HG02588 (cell line): ENCODE measurements around the gene ANAPC15.
A peak's percentile ranks its signal among the peaks of the same experiment; 100 is the strongest.
"Not testable (repeated sequence)": the region's sequence is repeated elsewhere in the genome, so short reads cannot be mapped to it uniquely, and the experiment has no call there.

Experiments
- ATAC-seq: cut with Tn5 transposase; IDR thresholded peaks from one replicate; pipeline ENCODE4 v1.9.1; 2021; ENCODE audit warnings: mild to moderate bottlenecking, moderate library complexity; ENCODE audit not compliant: unreplicated experiment

The ANAPC15 gene

GRCh38 chr11:72112143-72112977 is at the start of gene ANAPC15:
ANAPC15 (minus strand) TSS chr11:72112695; CDS start chr11:72111276, 1,419 bp downstream.
- ATAC-seq: peak; percentile 85

DNA sequence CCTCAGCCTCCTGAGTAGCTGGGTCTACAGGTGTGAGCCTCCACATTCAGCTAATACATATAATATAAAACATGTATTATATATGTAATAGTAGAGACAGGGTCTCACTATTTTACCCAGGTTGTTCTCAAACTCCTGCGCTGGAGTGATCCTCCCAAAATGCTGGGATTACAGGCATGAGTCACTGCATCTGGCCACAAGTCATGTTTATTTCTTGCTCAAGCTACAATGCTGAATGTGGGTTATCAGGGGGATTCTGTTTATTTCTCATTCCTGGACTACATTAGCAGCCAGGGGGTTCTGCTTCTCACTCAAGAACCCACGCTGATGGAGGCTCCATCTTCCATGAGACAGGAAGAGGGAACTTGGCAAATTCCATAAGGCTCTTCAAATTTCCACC is 47.8 kb upstream of the ANAPC15 start:
- no peak for ATAC-seq

DNA sequence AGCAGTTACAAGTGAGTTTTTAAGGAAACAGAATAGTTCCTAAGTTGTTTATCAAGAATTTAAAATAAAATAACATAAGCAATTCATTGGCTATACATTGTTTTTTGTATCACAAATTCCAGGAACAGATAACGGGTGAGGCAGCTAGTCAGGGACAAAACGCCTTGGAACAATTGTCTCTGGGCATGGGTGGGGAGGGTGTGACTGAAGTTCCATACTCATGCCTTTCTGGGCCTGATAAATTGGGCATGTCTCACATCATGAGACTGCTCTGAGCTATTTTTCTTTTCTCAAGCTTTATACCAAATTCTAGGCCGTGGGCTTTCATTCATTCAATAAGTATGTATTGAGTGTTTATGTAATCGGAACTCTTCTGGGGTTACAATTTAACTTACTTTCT is 44.6 kb upstream of the ANAPC15 start:
- no peak for ATAC-seq

GRCh38 chr11:72155751-72156150 is 43.3 kb upstream of the ANAPC15 start:
- no peak for ATAC-seq

DNA sequence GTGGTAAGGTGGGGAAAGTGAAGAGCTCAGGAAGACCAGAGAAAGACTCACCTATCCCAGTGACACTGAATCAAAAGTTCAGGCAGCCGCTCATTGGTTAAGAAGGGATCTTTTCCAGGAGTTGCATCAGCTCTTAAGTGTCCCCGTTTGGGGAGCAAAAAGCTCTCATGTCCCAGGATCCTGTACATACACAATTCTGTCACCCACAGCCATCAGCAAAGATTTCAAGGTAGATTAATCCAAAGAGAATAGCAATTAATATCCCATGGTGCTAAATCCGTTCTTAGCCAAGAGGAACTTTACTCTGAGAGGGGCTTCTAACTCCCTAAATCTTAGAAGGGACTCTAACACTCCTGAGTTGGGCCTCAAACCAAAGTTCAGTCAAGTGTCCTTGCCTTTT is 42.3 kb upstream of the ANAPC15 start:
- ATAC-seq: no peak

DNA sequence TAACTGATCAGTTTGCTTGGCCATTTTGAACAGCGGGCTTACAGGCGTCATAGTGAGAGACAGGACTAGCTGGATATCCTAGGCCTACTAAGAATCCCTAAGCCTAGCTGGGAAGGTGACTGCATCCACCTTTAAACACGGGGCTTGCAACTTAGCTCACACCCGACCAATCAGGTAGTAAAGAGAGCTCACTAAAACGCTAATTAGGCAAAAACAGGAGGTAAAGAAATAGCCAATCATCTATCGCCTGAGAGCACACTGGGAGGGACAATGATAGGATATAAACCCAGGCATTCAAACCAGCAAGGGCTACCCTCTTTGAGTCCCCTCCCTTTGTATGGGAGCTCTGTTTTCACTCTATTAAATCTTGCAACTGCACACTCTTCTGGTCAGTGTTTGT is 41.4 kb upstream of the ANAPC15 start:
- ATAC-seq: not testable (repeated sequence)

GRCh38 chr11:72150882-72151281 is 38.4 kb upstream of the ANAPC15 start:
- ATAC-seq: no peak

GRCh38 chr11:72146625-72147024 is 34.1 kb upstream of the ANAPC15 start:
- no peak for ATAC-seq

DNA sequence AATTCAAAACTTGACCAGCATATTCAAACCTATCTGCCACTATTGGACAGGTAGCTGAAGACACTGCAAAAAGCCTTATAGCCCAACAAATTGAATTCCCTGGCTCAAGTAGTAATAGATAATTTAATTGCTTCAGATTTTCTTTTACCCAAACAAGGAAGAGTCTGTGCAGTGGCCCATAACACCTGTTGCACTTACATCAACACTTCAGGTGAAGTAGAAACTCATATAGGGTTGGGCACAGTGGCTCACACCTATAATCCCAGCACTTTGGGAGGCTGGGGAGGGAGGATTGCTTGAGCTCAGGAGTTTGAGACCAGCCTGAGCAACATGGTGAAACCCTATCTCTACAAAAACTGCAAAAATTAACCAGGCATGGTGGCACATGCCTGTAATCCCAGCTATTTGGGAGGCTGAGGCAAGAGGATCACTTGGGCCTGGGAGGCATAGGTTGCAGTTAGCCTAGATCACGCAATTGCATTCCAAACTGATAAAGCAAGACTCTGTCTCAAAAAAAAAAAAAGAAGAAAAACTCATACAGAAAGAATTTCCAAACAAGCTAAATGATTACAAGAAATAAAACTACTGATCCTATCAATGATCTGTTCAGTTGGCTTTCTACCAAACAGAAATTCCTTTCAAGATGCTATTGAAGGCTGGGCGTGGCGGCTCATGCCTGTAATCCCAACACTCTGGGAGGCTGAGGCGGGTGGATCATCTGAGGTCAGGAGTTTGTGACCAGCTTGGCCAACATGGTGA is 32.5 kb upstream of the ANAPC15 start:
- ATAC-seq: no peak

DNA sequence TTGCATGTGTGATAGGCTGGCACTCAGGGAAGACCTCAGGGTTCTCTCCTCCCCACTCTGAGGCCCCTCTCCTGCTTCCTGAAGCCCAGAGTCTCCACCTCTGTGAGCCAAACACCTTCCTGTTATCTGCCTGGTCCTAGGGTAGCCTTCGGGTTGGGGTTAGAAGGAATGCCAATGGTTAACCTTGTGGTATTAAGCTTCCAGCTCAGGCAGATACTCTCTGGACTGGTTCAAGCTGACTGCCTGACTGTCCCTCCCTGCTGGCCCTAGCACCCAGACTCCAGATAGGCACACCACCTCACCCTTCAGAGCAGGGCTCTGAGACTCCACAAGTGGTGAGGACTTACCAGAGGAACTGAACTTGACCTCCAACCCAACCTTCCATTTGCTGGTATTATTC is 30.0 kb upstream of the ANAPC15 start:
- ATAC-seq: not testable (repeated sequence)

DNA sequence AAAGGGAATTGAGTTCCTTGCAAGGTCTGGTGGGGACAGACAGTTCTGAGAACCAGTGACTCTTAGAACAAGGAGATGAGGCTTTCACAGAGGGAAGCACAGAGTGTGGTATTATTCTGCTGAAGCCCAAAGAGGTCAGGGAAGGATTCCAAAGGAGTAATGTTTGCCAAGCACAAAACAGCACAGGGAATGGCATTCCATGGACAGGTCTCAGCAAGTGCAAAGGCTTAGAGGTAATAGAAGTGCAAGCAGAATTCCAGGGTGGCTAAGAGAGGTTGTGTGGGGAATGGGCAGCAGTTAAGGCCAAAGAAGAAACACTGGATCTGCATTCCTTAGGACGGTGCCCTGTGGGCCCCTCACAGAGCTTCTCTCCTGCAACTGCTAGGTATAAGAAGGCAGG is 29.6 kb upstream of the ANAPC15 start:
- ATAC-seq: not testable (repeated sequence)

DNA sequence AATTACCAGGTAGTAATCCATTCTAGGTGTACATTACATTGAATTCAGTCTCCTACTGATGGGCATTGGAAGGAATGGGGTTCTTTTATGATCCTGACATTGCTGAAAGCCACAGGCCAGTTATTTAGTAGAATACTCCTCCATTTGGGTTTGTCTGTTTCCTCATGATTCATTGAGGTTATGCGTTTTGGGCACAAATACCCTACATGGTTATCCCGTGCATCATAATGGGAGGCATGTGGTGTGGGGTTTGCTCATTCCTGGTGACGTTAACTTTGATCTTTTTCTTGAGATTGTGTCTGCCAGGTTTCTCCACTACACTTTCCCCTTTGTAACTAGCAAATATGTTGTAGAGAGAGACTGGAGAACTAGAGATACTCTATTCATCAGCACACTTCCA is 28.6 kb upstream of the ANAPC15 start:
- no peak for ATAC-seq

GRCh38 chr11:72140661-72141060 is 28.2 kb upstream of the ANAPC15 start:
- no peak for ATAC-seq

- no peak for ATAC-seq
Measured at GRCh38 chr11:72139500-72139899, 27.0 kb upstream of the ANAPC15 start.

- ATAC-seq: no peak
Measured at GRCh38 chr11:72138821-72139390, 26.4 kb upstream of the ANAPC15 start.

DNA sequence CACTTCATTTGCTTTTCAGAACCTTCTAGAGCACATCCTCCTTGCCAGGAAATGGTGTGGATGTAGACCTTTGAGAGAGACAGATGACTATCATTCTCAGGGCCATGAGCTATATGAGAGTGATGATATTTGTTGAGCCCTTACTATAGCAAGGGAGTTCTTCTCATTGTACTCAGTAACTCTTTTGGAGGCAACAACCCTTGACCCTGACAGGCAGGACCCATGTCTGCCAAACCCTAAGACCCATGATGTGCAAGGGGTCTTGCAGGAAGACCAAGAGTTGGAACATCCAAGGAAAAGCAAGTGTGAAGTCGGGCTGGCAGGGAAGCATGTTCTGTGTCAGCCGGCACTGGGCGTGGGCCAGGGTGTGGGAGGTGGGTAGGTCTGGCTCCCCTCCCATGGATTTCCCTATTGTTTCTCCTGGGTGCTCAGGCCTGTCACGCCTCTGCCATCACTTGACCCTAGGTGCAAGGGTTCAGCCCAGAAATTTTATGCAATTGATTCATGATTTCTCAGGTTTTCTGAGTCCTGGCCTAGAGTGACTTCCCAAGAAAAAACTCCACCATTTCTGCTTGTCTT is 24.3 kb upstream of the ANAPC15 start:
- no peak for ATAC-seq

DNA sequence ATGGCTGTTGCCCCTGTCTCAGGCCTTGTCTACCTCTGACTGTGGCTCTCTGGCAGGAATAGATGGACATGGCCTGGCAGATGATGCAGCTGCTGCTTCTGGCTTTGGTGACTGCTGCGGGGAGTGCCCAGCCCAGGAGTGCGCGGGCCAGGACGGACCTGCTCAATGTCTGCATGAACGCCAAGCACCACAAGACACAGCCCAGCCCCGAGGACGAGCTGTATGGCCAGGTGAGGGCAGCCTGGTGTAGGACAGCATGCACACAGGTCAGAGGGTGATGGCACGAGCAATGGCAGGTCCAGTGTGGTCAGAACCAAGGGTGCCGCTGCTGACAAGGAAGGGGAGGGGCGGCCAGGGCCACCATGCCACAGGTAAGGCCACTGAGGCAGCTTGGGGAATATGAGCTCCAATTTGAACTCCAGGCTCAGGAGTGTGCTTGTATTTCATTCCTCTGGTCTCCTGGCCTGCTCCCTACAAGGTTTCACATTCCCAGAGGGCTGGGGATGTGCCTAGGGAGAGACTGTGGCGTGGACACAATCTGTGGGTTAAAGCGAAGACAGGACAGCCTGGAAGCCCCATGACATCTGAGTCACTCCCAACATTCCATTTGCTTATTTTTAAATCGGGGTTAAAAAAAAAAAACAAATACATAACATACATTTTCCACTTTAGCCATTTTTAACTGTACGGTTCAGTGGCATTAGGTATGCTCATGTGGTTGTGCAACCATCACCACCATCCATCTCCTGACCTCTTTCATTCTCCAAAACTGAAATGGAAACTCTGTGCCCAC is 23.6 kb upstream of the ANAPC15 start:
- no peak for ATAC-seq

- ATAC-seq: not testable (repeated sequence)
Measured at GRCh38 chr11:72135473-72135872, 23.0 kb upstream of the ANAPC15 start, which contains the start of gene FOLR3. FOLR3 (plus strand) TSS chr11:72135725; CDS start chr11:72135953, 228 bp downstream.

GRCh38 chr11:72132646-72133045 is 20.2 kb upstream of the ANAPC15 start:
- ATAC-seq: no peak

DNA sequence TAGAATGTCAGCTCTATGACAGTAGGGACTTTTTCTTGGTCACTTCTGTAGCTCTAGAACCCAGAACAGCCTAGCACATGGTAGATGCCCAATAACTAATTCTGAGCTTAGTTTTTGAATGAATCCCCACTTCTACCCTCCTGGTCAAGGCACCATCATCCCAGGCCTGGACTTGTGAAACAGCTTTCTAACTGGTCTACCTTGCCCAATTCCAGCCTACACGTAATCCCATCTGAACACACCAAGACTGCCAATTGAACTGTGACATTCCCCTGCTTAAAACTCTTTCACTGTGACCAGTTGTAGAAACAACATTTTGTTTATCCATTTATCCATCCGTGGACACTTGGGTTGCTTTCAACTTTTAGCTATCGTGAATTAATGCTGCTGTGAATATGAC is 16.9 kb upstream of the ANAPC15 start:
- ATAC-seq: no peak

DNA sequence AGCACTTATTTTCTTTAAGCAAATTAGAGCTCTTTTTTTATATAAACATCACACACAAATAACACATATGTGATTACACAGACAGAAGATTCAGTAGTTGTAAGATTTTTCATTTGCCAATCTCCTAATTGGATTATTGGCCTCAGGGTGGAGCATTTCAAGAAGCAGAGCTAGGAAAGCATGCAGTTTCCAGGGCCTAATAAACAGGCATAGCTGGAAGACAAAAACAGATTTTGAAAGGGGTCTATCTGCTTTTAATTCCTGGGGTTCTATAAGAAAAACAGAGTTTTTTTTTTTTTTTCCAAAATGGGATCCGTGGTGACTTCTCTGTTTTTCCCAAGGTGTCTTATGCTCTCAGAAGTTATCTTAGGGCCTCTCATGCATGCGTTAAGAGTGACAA is 15.4 kb upstream of the ANAPC15 start:
- ATAC-seq: no peak
